HepG2 (cell line): ENCODE results near the gene ADGRV1. TPM values are rescaled to one million over a fixed set of nuclear protein-coding genes. Genes with fewer than 3 reads are reported as not detected.

Experiments
- ATAC-seq: fragments of 200-7000 bp; cut with Tn5 transposase; 3 replicates; pipeline ENCODE4 v1.9.1; 2020; ENCODE audit warnings: mild to moderate bottlenecking, moderate library complexity
- BruUV-seq: library from RNA; stranded (reverse); fragments of 400-500 nt; replicated peaks from 2 replicates; lab custom pipeline; 2021; lab: Mats Ljungman, UMichigan
- CTCF ChIA-PET: fragments of 300-600 bp; formaldehyde crosslinking; extraction: SDS; loops from one replicate; lab custom pipeline; 2021; ENCODE audit warnings: low total read pairs, inconsistent platforms, low intra/inter-chr PET ratio; lab: Yijun Ruan, JAX
- POLR2A ChIA-PET: fragments of 350-600 bp; sonication (Branson Sonifier 250); formaldehyde crosslinking; loops from one replicate; lab custom pipeline; 2020; ENCODE audit warnings: antibody characterized with exemption, inconsistent platforms; lab: Yijun Ruan, JAX
- DNase-seq: peaks from one replicate; pipeline ENCODE4 v3.0.0-alpha.2; 2015; ENCODE audit warnings: low spot score
- FAIRE-seq: peaks from 3 replicates; lab custom pipeline; 2011; peaks lifted over from hg19 to GRCh38; lab: Jason Lieb, UNC
- H2AFZ ChIP-seq: one replicate; pipeline ENCODE4 v1.6.1; 2011; ENCODE audit warnings: low read length, inconsistent platforms
- H3K27ac ChIP-seq: fragments of 300-600 bp; 3 replicates; pipeline ENCODE4 v1.8.0; 2011; ENCODE audit warnings: mixed run types, mild to moderate bottlenecking, mixed read lengths, low read length, inconsistent platforms; ENCODE audit not compliant: insufficient read depth; ENCODE audit errors: extremely low read length
- H3K27me3 ChIP-seq, 2 experiments: fragments of 200-600 bp in 1 of 2; 2 replicates in 1 of 2; 3 replicates in 1 of 2; pipeline versions ENCODE4 v1.6.0 to v1.8.0; 2011; ENCODE audit warnings: low read length in 2 of 2, mild to moderate bottlenecking in 2 of 2, moderate library complexity in 2 of 2, inconsistent platforms in 1 of 2; ENCODE audit not compliant: insufficient read depth in 2 of 2, control insufficient read depth in 1 of 2
- H3K36me3 ChIP-seq, 2 experiments: fragments of 200-600 bp in 1 of 2; replicated peaks in 1 of 2; 2 replicates in 1 of 2; 3 replicates in 1 of 2; pipeline versions ENCODE4 v1.5.1 to v1.8.0; 2011; ENCODE audit warnings: low read length in 2 of 2, inconsistent platforms in 1 of 2; ENCODE audit not compliant: insufficient read depth in 2 of 2, control insufficient read depth in 1 of 2
- H3K4me1 ChIP-seq: 2 replicates; pipeline ENCODE4 v1.5.1; 2012; ENCODE audit warnings: low read length, inconsistent platforms; ENCODE audit not compliant: insufficient read depth
- H3K4me2 ChIP-seq: 2 replicates; pipeline ENCODE4 v1.6.0; 2011; ENCODE audit warnings: low read depth, low read length, inconsistent platforms
- H3K4me3 ChIP-seq, 3 experiments: fragments of 200-600 bp in 1 of 3; sonication (generic), shearing (Covaris generic) in 1 of 3; replicated peaks in 1 of 3; 2 replicates each; pipeline ENCODE4 v1.5.1; 2011 to 2016; ENCODE audit warnings: low read length in 3 of 3, inconsistent platforms in 2 of 3, low read depth in 2 of 3, mild to moderate bottlenecking in 2 of 3, control low read depth in 1 of 3, mixed read lengths in 1 of 3; ENCODE audit not compliant: insufficient read depth in 1 of 3
- H3K79me2 ChIP-seq: one replicate; pipeline ENCODE4 v1.6.1; 2011; ENCODE audit warnings: low read length, inconsistent platforms; ENCODE audit not compliant: insufficient read depth
- H3K9ac ChIP-seq: 2 replicates; pipeline ENCODE4 v1.6.0; 2011; ENCODE audit warnings: mild to moderate bottlenecking, low read depth, low read length, inconsistent platforms; ENCODE audit not compliant: insufficient read depth
- H3K9me3 ChIP-seq: 2 replicates; pipeline ENCODE4 v1.5.1; 2012; ENCODE audit warnings: mild to moderate bottlenecking, low read length
- H4K20me1 ChIP-seq: 2 replicates; pipeline ENCODE4 v1.6.0; 2011; ENCODE audit warnings: inconsistent platforms, mild to moderate bottlenecking, low read length, moderate library complexity; ENCODE audit not compliant: insufficient read depth
- BORCS8-MEF2B ChIP-seq: sonication (generic); formaldehyde crosslinking; IDR thresholded peaks from 2 replicates; pipeline ENCODE4 v1.8.0; 2022; ENCODE audit warnings: mild to moderate bottlenecking, missing genetic modification reagents
- CCDC6 ChIP-seq: sonication (generic); formaldehyde crosslinking; IDR thresholded peaks from 2 replicates; pipeline ENCODE4 v1.8.1; 2022; ENCODE audit warnings: mild to moderate bottlenecking, missing genetic modification reagents, moderate library complexity
- CHCHD3 ChIP-seq: sonication (generic); formaldehyde crosslinking; IDR thresholded peaks from 2 replicates; pipeline ENCODE4 v1.8.0; 2022; ENCODE audit warnings: mild to moderate bottlenecking, missing genetic modification reagents, moderate library complexity
- GPBP1L1 ChIP-seq: sonication (generic); formaldehyde crosslinking; IDR thresholded peaks from 2 replicates; pipeline ENCODE4 v1.5.0; 2020; ENCODE audit warnings: mild to moderate bottlenecking, missing genetic modification reagents
- MEIS2 ChIP-seq: sonication (generic); formaldehyde crosslinking; IDR thresholded peaks from 2 replicates; pipeline ENCODE4 v1.9.0; 2021; ENCODE audit warnings: mild to moderate bottlenecking, missing genetic modification reagents
- PRMT3 ChIP-seq: sonication (generic); formaldehyde crosslinking; IDR thresholded peaks from 2 replicates; pipeline ENCODE4 v1.8.1; 2022; ENCODE audit warnings: low read depth, mild to moderate bottlenecking, moderate library complexity, missing genetic modification reagents, borderline replicate concordance
- RCOR2 ChIP-seq: IDR thresholded peaks from 2 replicates; pipeline ENCODE4 v1.6.1; 2016; ENCODE audit warnings: missing biosample characterization, missing genetic modification reagents
- REPIN1 ChIP-seq: sonication (generic); formaldehyde crosslinking; IDR thresholded peaks from 2 replicates; pipeline ENCODE4 v1.8.0; 2022; ENCODE audit warnings: missing genetic modification reagents, low read depth, mild to moderate bottlenecking, borderline replicate concordance
- SMAD3 ChIP-seq: sonication (generic); formaldehyde crosslinking; IDR thresholded peaks from 2 replicates; pipeline ENCODE4 v1.4.0; 2020; ENCODE audit warnings: missing genetic modification reagents
- SNAI1 ChIP-seq: sonication (generic); formaldehyde crosslinking; IDR thresholded peaks from 2 replicates; pipeline ENCODE4 v1.5.0; 2020; ENCODE audit warnings: mild to moderate bottlenecking, missing genetic modification reagents, borderline replicate concordance
- ZFP36L1 ChIP-seq: sonication (generic); formaldehyde crosslinking; IDR thresholded peaks from 2 replicates; pipeline ENCODE4 v1.8.0; 2022; ENCODE audit warnings: mild to moderate bottlenecking, missing genetic modification reagents, moderate library complexity
- ZFY ChIP-seq: sonication (generic); formaldehyde crosslinking; IDR thresholded peaks from 2 replicates; pipeline ENCODE4 v1.4.0; 2020; ENCODE audit warnings: missing genetic modification reagents
- ZMYM3 ChIP-seq: sonication (generic); formaldehyde crosslinking; IDR thresholded peaks from 2 replicates; pipeline ENCODE4 v1.5.1; 2020; ENCODE audit warnings: mild to moderate bottlenecking, missing genetic modification reagents
- ZNF552 ChIP-seq: sonication (generic); formaldehyde crosslinking; IDR thresholded peaks from 2 replicates; pipeline ENCODE4 v1.9.0; 2022; ENCODE audit warnings: missing genetic modification reagents, mild to moderate bottlenecking, borderline replicate concordance
- ZNF644 ChIP-seq: IDR thresholded peaks from 2 replicates; pipeline ENCODE4 v1.6.1; 2016; ENCODE audit warnings: low read depth
- ZNF713 ChIP-seq: sonication (generic); formaldehyde crosslinking; IDR thresholded peaks from 2 replicates; pipeline ENCODE4 v1.4.0; 2020; ENCODE audit warnings: mild to moderate bottlenecking, missing genetic modification reagents
- WGBS: methylation state at CpG from one replicate; pipeline ENCODE4 v1.1.6; 2017; ENCODE audit warnings: low lambda C conversion rate; 5-methylcytosine and 5-hydroxymethylcytosine counted together
- in situ Hi-C: cut with HindIII; loops from 2 replicates; pipeline ENCODE4 v1.10.0; 2017; ENCODE audit warnings: low pct_unique_long_range_greater_than_20kb; ENCODE audit not compliant: extremely low pct_ligation_motif_present
- intact Hi-C: fragments of 100-400 bp; cut with micrococcal nuclease; formaldehyde crosslinking; loops from one replicate; pipeline ENCODE4 v1.10.0; 2022; ENCODE audit not compliant: unreplicated experiment
- polyA plus RNA-seq, 8 experiments: library from polyadenylated mRNA; depleted of rRNA in 3 of 8; stranded (reverse) in 7 of 8; unstranded in 1 of 8; fragments of >200 nt; fragmentation: Illumina TruSeq in 4 of 8; extraction: Trizol in 4 of 8; gene quantifications; 2 replicates each; pipeline versions ENCODE4 v1.2.1 to v1.2.3, GENCODE V29; 2011 to 2016; ENCODE audit warnings: low read depth in 4 of 8, missing spikeins in 1 of 8, mixed read lengths in 1 of 8; ENCODE audit not compliant: insufficient read depth in 1 of 8
- total RNA-seq, 5 experiments: library from RNA; depleted of rRNA; stranded (reverse); fragments of >200 nt; fragmentation: Illumina TruSeq; extraction: Trizol; gene quantifications; 2 replicates each; pipeline ENCODE4 v1.2.3, GENCODE V29; 2016; ENCODE audit warnings: low read depth in 1 of 5

The ADGRV1 gene
- total and polyA plus RNA-seq, 2 of the 13 experiments (the other 11 are each of a cell fraction or from before 2014, with no cell fraction given) = 1.7 to 3.9 TPM

- TF ChIP-seq ZFY = no peak
- no peak for TF ChIP-seq GPBP1L1 (CRISPR knock-in tag)
- TF ChIP-seq SMAD3 = no peak
- no peak for TF ChIP-seq PRMT3 (CRISPR knock-in tag)
- TF ChIP-seq ZNF552 (CRISPR knock-in tag) = no peak
- no peak for TF ChIP-seq BORCS8-MEF2B (CRISPR knock-in tag)
- TF ChIP-seq ZNF644 (CRISPR knock-in tag) = no peak
- no peak for TF ChIP-seq CCDC6
- TF ChIP-seq SNAI1 (CRISPR knock-in tag) = no peak
- TF ChIP-seq CHCHD3 = no peak
Measured at GRCh38 chr5:91103353-91104061, 544.9 kb downstream of the ADGRV1 start (continued).

- no peaks in the 10 kb centered on the region for H3K9me3 ChIP-seq
- no peaks in the 10 kb centered on the region for H3K79me2 ChIP-seq
- no TSS peak for BruUV-seq
- FAIRE-seq (no peak), DNase-seq (no peak), ATAC-seq (no peak)
- H2AFZ ChIP-seq = no peak overlapping the region
- no peaks in the 10 kb centered on the region for H4K20me1 ChIP-seq
- peaks cover 11% of the 10 kb centered on the region for H3K4me1 ChIP-seq
- 100% methylated on average over 1 of the region's 1 CpG for WGBS
- no peaks in the 10 kb centered on the region for H3K27me3 ChIP-seq
- H3K27ac ChIP-seq = no peak overlapping the region
- ChIA-PET POLR2A (no interaction called here), CTCF (interaction anchor here (4.6 kb wide), 1 partner anchor 280 kb away, joined by 60 read pairs; the partner anchor contains the start of gene ARRDC3)
- no peak overlapping the region for H3K4me2 ChIP-seq
- H3K4me3 ChIP-seq = no peak overlapping the region
- H3K9ac ChIP-seq = no peak overlapping the region
- H3K36me3 ChIP-seq = no peaks in the 10 kb centered on the region
- in situ Hi-C loops = loop anchor here (10.0 kb wide), 2 partner anchors 281 to 311 kb away; partner anchors contain the start of gene ARRDC3
- TF ChIP-seq MEIS2 (CRISPR knock-in tag) (no peak), REPIN1 (CRISPR knock-in tag) (no peak), RCOR2 (CRISPR knock-in tag) (no peak), ZFP36L1 (CRISPR knock-in tag) (no peak), ZNF713 (no peak), CCDC6 (no peak), ZMYM3 (no peak)
- intact Hi-C loops = no loop called here
Measured at GRCh38 chr5:91104062-91104448, 545.5 kb downstream of the ADGRV1 start.
